Upper lobe of right lung (tissue), 1 donor: Measurements from ENCODE around the gene CRYAA. TPM values are rescaled to one million over a fixed set of nuclear protein-coding genes. Genes with fewer than 3 reads are reported as not detected.
A peak's percentile ranks its signal among the peaks of the same experiment; 100 is the strongest.

Experiments
- ATAC-seq: fragments of 200-7000 bp; cut with Tn5 transposase; one replicate; pipeline ENCODE4 v1.9.1; 2020; ENCODE audit warnings: mild to moderate bottlenecking, moderate library complexity
- DNase-seq: peaks from one replicate; pipeline ENCODE4 v3.0.0-alpha.2; 2020
- H3K27ac ChIP-seq: fragments of 200-600 bp; one replicate; pipeline ENCODE4 v1.8.0; 2022
- H3K27me3 ChIP-seq: fragments of 200-600 bp; one replicate; pipeline ENCODE4 v1.8.0; 2022; ENCODE audit warnings: mild to moderate bottlenecking
- H3K36me3 ChIP-seq: fragments of 200-600 bp; one replicate; pipeline ENCODE4 v1.8.0; 2022
- H3K4me1 ChIP-seq: fragments of 200-600 bp; one replicate; pipeline ENCODE4 v1.8.0; 2022
- H3K4me3 ChIP-seq: fragments of 200-600 bp; one replicate; pipeline ENCODE4 v1.8.0; 2022; ENCODE audit warnings: mild to moderate bottlenecking
- H3K9me3 ChIP-seq: fragments of 200-600 bp; one replicate; pipeline ENCODE4 v1.8.0; 2022
- intact Hi-C: fragments of 100-400 bp; cut with DNase I; formaldehyde crosslinking; loops from one replicate; pipeline ENCODE4 v1.11.0; 2022
- total RNA-seq: library from RNA; stranded (reverse); fragmentation: NEBNext Ultra II Directional; extraction: Animal tissue kit (Norgen Biotek cat#: 25700); gene quantifications from one replicate; pipeline ENCODE4 v1.2.1, GENCODE V29; 2021
- TF ChIP-seq, protein P1 (sequence below): fragments of 200-600 bp; IDR thresholded peaks from one replicate; pipeline ENCODE4 v1.8.0; 2022; ENCODE audit warnings: antibody characterized with exemption
- donor health status: DM: no; HTN: yes; CAD: no; lungs with severe emphysema.

Gene CRYAA
- total RNA-seq, 1 donor from 2014 or later, result not detected

DNA sequence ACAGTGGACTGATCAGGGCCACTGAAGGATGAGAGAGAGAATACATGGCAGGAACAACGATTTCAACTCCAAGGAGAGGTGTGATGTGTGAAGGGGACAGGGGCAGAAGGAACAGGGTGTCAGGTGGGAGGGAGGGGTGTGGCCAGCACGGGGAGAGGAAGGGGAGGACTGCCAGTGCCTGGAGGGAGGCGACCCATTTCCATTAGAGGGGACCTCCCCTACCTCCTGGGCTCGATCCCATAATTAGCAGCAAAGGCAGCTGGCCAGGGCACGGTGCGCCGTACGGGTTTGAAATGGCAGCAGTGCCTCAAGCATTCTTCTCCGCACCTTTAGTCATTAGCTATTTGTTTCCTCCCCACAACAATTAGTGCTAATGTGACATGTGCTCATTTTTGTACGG is 22.7 kb downstream of the CRYAA start:
- Histone ChIP-seq H3K27ac (no peak overlapping the region), H3K36me3 (no peaks in the 10 kb centered on the region), H3K9me3 (no peaks in the 10 kb centered on the region), H3K27me3 (no peaks in the 10 kb centered on the region), H3K4me1 (peaks cover 5% of the 10 kb centered on the region), H3K4me3 (no peak overlapping the region)
- ATAC-seq (no peak), DNase-seq (peak; percentile 53)
- TF ChIP-seq, protein P1, sequence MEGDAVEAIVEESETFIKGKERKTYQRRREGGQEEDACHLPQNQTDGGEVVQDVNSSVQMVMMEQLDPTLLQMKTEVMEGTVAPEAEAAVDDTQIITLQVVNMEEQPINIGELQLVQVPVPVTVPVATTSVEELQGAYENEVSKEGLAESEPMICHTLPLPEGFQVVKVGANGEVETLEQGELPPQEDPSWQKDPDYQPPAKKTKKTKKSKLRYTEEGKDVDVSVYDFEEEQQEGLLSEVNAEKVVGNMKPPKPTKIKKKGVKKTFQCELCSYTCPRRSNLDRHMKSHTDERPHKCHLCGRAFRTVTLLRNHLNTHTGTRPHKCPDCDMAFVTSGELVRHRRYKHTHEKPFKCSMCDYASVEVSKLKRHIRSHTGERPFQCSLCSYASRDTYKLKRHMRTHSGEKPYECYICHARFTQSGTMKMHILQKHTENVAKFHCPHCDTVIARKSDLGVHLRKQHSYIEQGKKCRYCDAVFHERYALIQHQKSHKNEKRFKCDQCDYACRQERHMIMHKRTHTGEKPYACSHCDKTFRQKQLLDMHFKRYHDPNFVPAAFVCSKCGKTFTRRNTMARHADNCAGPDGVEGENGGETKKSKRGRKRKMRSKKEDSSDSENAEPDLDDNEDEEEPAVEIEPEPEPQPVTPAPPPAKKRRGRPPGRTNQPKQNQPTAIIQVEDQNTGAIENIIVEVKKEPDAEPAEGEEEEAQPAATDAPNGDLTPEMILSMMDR, result no peak
- intact Hi-C loops, result no loop called here

DNA sequence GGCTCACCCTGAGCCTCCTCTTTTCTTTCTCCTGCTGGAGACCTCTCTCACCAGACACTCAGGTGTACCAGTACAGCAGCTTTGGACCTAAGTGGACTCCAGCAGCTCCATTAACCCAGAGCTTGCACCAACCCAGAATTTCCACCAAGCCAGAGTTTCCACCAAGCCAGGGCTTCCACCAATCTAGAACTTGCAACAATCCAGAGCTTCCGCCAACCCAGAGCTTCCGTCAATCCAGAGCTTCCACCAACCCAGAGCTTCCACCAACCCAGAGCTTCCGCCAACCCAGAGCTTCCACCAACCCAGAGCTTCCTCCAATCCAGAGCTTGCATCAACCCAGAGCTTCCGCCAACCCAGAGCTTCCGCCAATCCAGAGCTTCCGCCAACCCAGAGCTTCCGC is 23.2 kb downstream of the CRYAA start:
- TF ChIP-seq, protein P1, result no peak
- DNase-seq, result peak; percentile 6

DNA sequence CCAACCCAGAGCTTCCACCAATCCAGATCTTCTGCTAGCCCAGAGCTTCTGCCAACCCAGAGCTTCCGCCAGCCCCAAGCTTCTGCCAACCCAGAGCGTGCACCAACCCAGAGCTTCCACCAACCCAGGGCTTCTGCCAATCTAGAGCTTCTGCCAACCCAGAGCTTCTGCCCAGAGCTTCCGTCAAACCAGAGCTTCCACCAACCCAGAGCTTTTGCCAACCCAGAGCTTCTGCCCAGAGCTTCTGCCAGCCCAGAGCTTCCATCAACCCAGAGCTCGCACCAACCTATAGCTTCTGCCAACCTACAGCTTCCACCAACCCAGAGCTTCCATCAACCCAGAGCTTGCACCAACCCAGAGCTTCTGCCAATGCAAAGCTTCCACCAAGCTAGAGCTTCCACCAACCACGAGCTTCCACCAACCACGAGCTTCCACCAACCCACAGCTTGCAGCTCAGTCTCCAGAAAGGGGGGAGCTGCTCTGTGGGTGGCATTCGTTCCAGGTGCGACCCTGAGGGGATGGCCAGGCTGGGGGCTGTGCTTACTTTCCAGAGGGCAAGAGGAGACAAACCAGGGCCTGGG is 23.8 kb downstream of the CRYAA start:
- Histone ChIP-seq H3K27me3 (no peaks in the 10 kb centered on the region), H3K9me3 (no peaks in the 10 kb centered on the region), H3K4me1 (peaks cover 15% of the 10 kb centered on the region), H3K27ac (no peak overlapping the region), H3K4me3 (no peak overlapping the region), H3K36me3 (no peaks in the 10 kb centered on the region)
- no peak for ATAC-seq
- TF ChIP-seq, protein P1, result no peak
- intact Hi-C loops, result no loop called here
- DNase-seq, result peak; percentile 44

More for the DNA sequence above, 23.2 kb downstream of the CRYAA start:
- Histone ChIP-seq H3K27ac (no peak overlapping the region), H3K9me3 (no peaks in the 10 kb centered on the region), H3K27me3 (no peaks in the 10 kb centered on the region), H3K36me3 (no peaks in the 10 kb centered on the region), H3K4me1 (peaks cover 10% of the 10 kb centered on the region), H3K4me3 (no peak overlapping the region)
- intact Hi-C loops, result no loop called here
- no peak for ATAC-seq

DNA sequence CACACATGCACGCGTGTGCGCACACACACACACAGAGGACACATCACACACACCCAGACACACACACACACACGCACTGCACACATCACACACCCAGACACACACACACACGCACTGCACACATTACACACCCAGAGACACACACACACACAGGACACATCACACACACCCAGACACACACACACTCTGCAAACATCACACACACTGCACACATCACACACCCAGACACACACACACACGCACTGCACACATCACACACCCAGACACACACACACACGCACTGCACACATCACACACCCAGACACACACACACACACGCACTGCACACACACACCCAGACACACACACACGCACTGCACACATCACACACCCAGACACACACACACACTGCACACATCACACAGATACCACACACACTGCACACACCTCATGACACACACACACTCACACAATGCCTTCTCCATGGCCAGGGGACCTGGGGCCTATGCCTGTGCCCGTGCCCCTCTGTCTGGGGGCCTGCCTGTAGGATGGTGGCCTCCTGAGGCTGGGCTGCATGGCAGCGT is 24.4 kb downstream of the CRYAA start:
- TF ChIP-seq, protein P1, result no peak
- intact Hi-C loops, result no loop called here
- H3K4me3 ChIP-seq, result no peak overlapping the region
- no peaks in the 10 kb centered on the region for H3K36me3 ChIP-seq
- H3K4me1 ChIP-seq, result peaks cover 15% of the 10 kb centered on the region
- H3K9me3 ChIP-seq, result no peaks in the 10 kb centered on the region
- no peak overlapping the region for H3K27ac ChIP-seq
- DNase-seq, result peak; percentile 35
- H3K27me3 ChIP-seq, result no peaks in the 10 kb centered on the region
- no peak for ATAC-seq

DNA sequence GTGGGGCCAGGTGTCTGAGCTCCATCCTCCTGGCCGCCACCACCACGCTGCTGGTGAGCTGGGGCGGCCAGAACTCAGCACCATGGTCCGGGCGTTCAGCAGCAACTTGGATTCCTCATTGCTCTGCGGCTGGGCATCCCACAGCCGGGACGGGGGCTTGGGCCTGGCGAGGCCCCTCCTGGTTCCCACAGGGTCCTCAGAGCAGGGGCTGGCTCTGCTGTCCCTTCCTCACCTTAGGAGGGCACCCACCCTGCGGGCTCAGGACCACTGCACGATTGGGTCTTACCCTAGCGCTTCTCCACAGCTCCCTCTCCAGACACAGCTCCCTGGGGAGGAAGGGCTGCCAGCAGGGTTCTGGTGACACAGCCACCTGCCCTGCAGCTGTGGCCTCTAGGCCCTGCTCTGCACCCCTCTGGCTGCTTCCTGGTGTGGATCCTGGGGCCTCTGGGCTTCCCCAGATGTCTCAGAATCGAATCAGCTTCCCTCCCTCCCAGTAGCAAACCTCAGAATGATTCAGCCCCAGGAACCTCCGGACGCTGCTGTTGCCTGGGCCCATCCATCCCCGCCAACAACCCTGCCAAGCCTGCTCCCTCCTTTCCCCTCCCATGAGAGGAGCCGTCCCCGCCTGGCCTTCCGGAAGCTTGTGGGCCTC is 25.0 kb downstream of the CRYAA start:
- Histone ChIP-seq H3K9me3 (no peaks in the 10 kb centered on the region), H3K36me3 (no peaks in the 10 kb centered on the region), H3K27ac (no peak overlapping the region), H3K4me1 (peaks cover 15% of the 10 kb centered on the region), H3K27me3 (no peaks in the 10 kb centered on the region), H3K4me3 (no peak overlapping the region)
- ATAC-seq, result peak; percentile 3
- intact Hi-C loops, result no loop called here
- TF ChIP-seq, protein P1, result no peak
- DNase-seq, result peak; percentile 54
